ENCODE measurements around the gene PEAR1.

GRCh38 chr1:156912310-156912709 lies 18.8 kb downstream of the PEAR1 start:
- TF ChIP-seq POLR2A (IDR thresholded peaks at IDR 0.05; ENCODE audit: control extremely low read depth in 1 of 2, low read depth in 2 of 2, low read length in 2 of 2), result no peak
- no peak for TF ChIP-seq CHD2 (IDR thresholded peaks at IDR 0.05; ENCODE audit: low read length)
- no peak for TF ChIP-seq RAD21 (IDR thresholded peaks at IDR 0.05 in 1 of 2, conservative IDR thresholded peaks at IDR 0.05 in 1 of 2; ENCODE audit: low read depth in 2 of 2, low read length in 2 of 2)
- no peak for TF ChIP-seq CTCF (IDR thresholded peaks at IDR 0.05; ENCODE audit: control extremely low read depth in 1 of 3, insufficient read depth in 1 of 3, low read depth in 1 of 3, low read length in 3 of 3)
